Activated T-cell treated with anti-CD3 and anti-CD28 coated beads, Interleukin-2, amount 50 U/mL, for 4 hours (primary cell): ENCODE results near the gene ABAT. TPM values are rescaled to one million over a fixed set of nuclear protein-coding genes. Genes with fewer than 3 reads are reported as not detected.

Experiments
- ATAC-seq, 2 donors: fragments of 200-7000 bp; cut with Tn5 transposase; one replicate each; pipeline ENCODE4 v1.10.0; 2021
- DNase-seq: peaks from one replicate; pipeline ENCODE4 v3.0.0-alpha.2; 2020
- H3K27me3 Mint-ChIP-seq: one replicate; pipeline ENCODE4 v1.8.0; 2021; ENCODE audit warnings: low read depth, mixed read lengths
- H3K36me3 Mint-ChIP-seq: one replicate; pipeline ENCODE4 v1.8.0; 2022; ENCODE audit warnings: mixed read lengths; ENCODE audit not compliant: insufficient read depth
- H3K4me1 Mint-ChIP-seq: one replicate; pipeline ENCODE4 v1.8.0; 2021; ENCODE audit warnings: low read depth, mixed read lengths
- H3K4me3 Mint-ChIP-seq: one replicate; pipeline ENCODE4 v1.8.0; 2021; ENCODE audit warnings: mild to moderate bottlenecking, moderate library complexity, mixed read lengths
- H3K9me3 Mint-ChIP-seq: one replicate; pipeline ENCODE4 v1.8.0; 2021; ENCODE audit warnings: mixed read lengths
- total RNA-seq, 3 donors: library from RNA; stranded (reverse); gene quantifications; one replicate each; pipeline ENCODE4 v1.2.1, GENCODE V29; 2021

ABAT gene
- total RNA-seq, 3 donors from 2014 or later, result 3.4 to 6.4 (median 4.5) TPM

GRCh38 chr16:8665529-8665928, 8.9 kb upstream of the ABAT start:
- Mint-ChIP-seq H3K4me1 (no peaks in the 10 kb centered on the region), H3K27me3 (no peaks in the 10 kb centered on the region), H3K36me3 (peaks cover 10% of the 10 kb centered on the region), H3K9me3 (no peaks in the 10 kb centered on the region), H3K4me3 (no peak overlapping the region)
- no peak for DNase-seq
- no peak for ATAC-seq

GRCh38 chr16:8667492-8667891, 6.9 kb upstream of the ABAT start:
- no peak for DNase-seq
- Mint-ChIP-seq H3K36me3 (peaks cover 10% of the 10 kb centered on the region), H3K4me3 (no peak overlapping the region), H3K4me1 (no peaks in the 10 kb centered on the region), H3K9me3 (no peaks in the 10 kb centered on the region), H3K27me3 (no peaks in the 10 kb centered on the region)
- no peak for ATAC-seq

DNA sequence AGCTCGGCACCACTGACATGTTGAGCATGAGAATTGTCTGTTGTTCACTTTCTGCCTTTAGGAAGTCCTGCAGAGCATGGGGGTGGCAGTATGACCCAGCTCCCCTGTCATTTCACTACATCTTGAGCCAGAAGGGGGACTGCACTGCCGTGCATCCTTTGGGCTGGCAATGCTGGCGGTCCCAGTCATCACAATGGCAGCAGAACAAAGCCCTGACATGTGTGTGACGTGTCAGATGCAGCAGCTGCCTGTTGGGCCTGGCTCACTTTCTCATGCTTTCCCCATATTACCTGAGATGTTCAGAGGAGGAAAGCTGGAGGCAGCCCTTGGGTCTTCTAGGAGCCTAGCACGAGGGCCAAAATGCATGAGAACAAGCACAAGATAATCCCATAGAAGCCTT, 6.3 kb upstream of the ABAT start:
- Mint-ChIP-seq H3K4me3 (no peak overlapping the region), H3K9me3 (no peaks in the 10 kb centered on the region), H3K27me3 (no peaks in the 10 kb centered on the region), H3K4me1 (no peaks in the 10 kb centered on the region), H3K36me3 (peaks cover 10% of the 10 kb centered on the region)
- ATAC-seq, result no peak
- DNase-seq, result no peak

- H3K36me3 Mint-ChIP-seq, result peaks cover 10% of the 10 kb centered on the region
- no peak for DNase-seq
- peaks cover 4% of the 10 kb centered on the region for H3K4me1 Mint-ChIP-seq
- no peak for ATAC-seq
- H3K9me3 Mint-ChIP-seq, result no peaks in the 10 kb centered on the region
- no peaks in the 10 kb centered on the region for H3K27me3 Mint-ChIP-seq
- H3K4me3 Mint-ChIP-seq, result no peak overlapping the region
Observed at GRCh38 chr16:8669481-8669880, 4.9 kb upstream of the ABAT start.

GRCh38 chr16:8670014-8670560, 4.3 kb upstream of the ABAT start:
- peaks cover 10% of the 10 kb centered on the region for H3K36me3 Mint-ChIP-seq
- DNase-seq (no peak), ATAC-seq (no peak)
- no peak overlapping the region for H3K4me3 Mint-ChIP-seq
- H3K4me1 Mint-ChIP-seq, result peaks cover 7% of the 10 kb centered on the region
- H3K9me3 Mint-ChIP-seq, result no peaks in the 10 kb centered on the region
- no peaks in the 10 kb centered on the region for H3K27me3 Mint-ChIP-seq

- H3K27me3 Mint-ChIP-seq, result no peaks in the 10 kb centered on the region
- peak overlapping the region; percentile 78 for H3K4me3 Mint-ChIP-seq
- peaks cover 17% of the 10 kb centered on the region for H3K4me1 Mint-ChIP-seq
- ATAC-seq (no peak), DNase-seq (no peak)
- no peaks in the 10 kb centered on the region for H3K9me3 Mint-ChIP-seq
- no peaks in the 10 kb centered on the region for H3K36me3 Mint-ChIP-seq
Observed at GRCh38 chr16:8673611-8674412, 605 bp upstream of the ABAT start.

DNA sequence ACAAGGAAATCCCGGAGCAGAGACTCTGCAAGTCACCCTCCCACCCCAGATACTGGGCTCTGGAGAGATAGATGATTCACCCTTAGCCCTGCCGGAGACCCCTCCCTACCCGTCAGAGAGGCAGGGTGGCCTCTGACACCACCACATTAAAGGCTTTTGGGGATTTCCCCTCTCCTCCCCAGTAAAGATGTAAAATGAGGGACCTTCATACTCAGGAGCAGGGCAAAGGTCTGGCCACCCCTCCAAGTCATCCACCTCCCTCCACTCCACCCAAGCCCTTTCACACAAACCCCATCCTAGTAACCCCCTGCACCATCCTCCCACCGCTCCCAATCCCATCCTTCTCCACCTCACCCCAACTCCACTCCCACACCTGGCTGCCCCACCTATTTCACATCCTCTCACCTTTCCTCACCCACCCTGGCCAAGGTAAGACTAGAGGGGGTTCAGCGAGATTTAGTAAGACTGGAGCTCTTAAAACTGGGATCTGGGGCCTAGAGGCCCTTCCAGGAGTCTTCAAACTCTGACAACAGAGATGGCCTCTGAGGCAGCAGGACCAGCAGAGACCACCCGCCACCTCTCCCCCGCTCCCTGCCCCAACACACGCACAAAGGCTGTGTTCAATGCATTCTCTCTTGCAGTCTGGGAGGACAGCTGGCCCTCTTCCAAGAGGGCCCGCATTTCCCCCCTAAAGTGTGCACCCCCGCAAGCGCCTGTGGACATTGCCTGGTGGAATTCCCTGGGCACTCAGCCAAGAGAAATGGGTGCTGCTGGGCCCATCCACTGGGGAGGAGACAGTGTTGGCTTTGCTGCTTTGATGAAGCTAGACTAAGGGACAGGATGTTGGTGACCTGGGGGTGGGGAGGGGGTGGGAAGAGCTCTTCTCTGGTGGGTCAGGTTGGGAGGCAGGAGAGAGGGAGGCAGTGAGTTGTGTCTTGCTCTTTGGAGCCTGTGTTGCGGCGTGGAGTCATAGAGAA, 1.1 kb downstream of the ABAT start:
- peaks cover 21% of the 10 kb centered on the region for H3K4me1 Mint-ChIP-seq
- H3K36me3 Mint-ChIP-seq, result peaks cover 8% of the 10 kb centered on the region
- H3K27me3 Mint-ChIP-seq, result no peaks in the 10 kb centered on the region
- DNase-seq (peak; percentile 57), ATAC-seq (peak; percentile 72 to 76)
- H3K4me3 Mint-ChIP-seq, result peak overlapping the region; percentile 93
- H3K9me3 Mint-ChIP-seq, result peaks cover 8% of the 10 kb centered on the region

DNA sequence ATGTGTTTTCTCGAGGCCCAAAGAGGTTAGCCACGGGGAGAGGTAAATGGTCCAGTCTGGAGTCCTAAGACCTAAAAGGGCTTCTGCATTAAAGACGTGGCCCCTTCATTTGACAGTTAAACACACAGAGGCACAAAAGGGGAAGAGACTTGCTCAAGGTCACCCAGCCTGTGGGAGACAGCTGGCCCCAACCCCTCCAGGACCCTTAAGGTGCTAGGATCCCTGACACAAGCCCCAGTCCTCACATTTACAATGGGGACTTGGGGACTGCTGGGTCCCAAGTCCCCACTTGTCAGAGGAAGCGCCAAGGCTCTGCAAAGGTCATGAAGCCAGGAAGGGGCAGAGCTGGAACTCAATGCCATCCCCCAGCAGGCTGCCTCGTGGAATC, 1.7 kb downstream of the ABAT start:
- H3K4me3 Mint-ChIP-seq, result peak overlapping the region; percentile 93
- peaks cover 21% of the 10 kb centered on the region for H3K4me1 Mint-ChIP-seq
- peaks cover 8% of the 10 kb centered on the region for H3K9me3 Mint-ChIP-seq
- H3K36me3 Mint-ChIP-seq, result peaks cover 8% of the 10 kb centered on the region
- DNase-seq, result no peak
- no peaks in the 10 kb centered on the region for H3K27me3 Mint-ChIP-seq
- ATAC-seq, result no peak

GRCh38 chr16:8676737-8677375, 2.4 kb downstream of the ABAT start:
- Mint-ChIP-seq H3K36me3 (peaks cover 8% of the 10 kb centered on the region), H3K4me3 (no peak overlapping the region), H3K9me3 (peaks cover 8% of the 10 kb centered on the region), H3K27me3 (no peaks in the 10 kb centered on the region), H3K4me1 (peaks cover 21% of the 10 kb centered on the region)
- DNase-seq (no peak), ATAC-seq (no peak)

- no peaks in the 10 kb centered on the region for H3K27me3 Mint-ChIP-seq
Observed at GRCh38 chr16:8677481-8677880, 3.1 kb downstream of the ABAT start.

DNA sequence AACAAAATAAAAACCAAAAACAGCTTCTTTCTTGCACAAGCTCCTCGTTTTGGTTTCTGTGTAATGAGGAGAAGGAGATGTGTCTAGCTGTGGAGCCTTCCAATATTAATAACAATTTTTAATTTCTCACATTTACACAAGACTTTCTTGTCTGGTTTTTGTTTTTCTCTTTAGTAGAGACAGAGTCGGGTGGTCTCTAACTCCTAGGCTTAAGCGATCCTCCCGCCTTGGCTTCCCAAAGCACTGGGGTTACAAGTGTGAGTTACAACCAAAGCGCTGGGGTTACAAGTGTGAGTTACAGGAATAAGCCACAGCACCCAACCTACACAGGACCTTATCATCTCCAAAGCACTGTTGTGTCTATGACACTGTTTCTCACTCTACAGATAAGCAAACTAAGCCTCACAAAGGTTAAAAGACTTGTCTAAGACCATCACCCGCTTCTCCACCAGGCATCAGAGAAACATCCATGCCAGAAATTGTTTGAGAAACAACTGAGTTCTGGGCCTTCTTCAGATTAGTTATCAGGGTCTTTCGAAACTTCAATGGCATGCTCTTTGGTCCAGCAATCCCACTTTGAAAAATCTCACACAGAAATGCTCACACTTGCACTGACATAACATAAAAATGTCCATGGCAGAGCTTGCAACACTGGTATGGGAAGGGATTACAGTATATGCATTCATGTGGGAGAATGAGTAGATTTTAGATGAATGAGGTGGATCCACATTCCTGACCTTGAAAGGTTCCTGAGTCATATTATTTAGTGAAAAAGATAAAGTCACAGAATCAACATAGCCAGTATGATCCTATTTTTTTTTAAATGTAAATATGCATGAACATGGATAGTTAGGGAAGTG, 3.9 kb downstream of the ABAT start:
- Mint-ChIP-seq H3K36me3 (peaks cover 8% of the 10 kb centered on the region), H3K4me1 (peaks cover 21% of the 10 kb centered on the region), H3K27me3 (no peaks in the 10 kb centered on the region), H3K4me3 (no peak overlapping the region), H3K9me3 (peaks cover 8% of the 10 kb centered on the region)
- no peak for DNase-seq
- no peak for ATAC-seq

More at GRCh38 chr16:8677481-8677880, 3.1 kb downstream of the ABAT start:
- DNase-seq, result no peak
- Mint-ChIP-seq H3K4me1 (peaks cover 21% of the 10 kb centered on the region), H3K36me3 (peaks cover 8% of the 10 kb centered on the region), H3K4me3 (no peak overlapping the region), H3K9me3 (peaks cover 8% of the 10 kb centered on the region)
- no peak for ATAC-seq

- no peak overlapping the region for H3K4me3 Mint-ChIP-seq
- no peaks in the 10 kb centered on the region for H3K27me3 Mint-ChIP-seq
- ATAC-seq (no peak), DNase-seq (no peak)
- H3K9me3 Mint-ChIP-seq, result peaks cover 8% of the 10 kb centered on the region
- peaks cover 17% of the 10 kb centered on the region for H3K4me1 Mint-ChIP-seq
- H3K36me3 Mint-ChIP-seq, result peaks cover 15% of the 10 kb centered on the region
Observed at GRCh38 chr16:8679151-8679550, 4.7 kb downstream of the ABAT start.

GRCh38 chr16:8682551-8683259, 8.3 kb downstream of the ABAT start:
- DNase-seq (no peak), ATAC-seq (no peak)
- Mint-ChIP-seq H3K27me3 (no peaks in the 10 kb centered on the region), H3K4me3 (no peak overlapping the region), H3K4me1 (peaks cover 3% of the 10 kb centered on the region), H3K36me3 (peaks cover 20% of the 10 kb centered on the region), H3K9me3 (peaks cover 8% of the 10 kb centered on the region)
